H7 (cell line): Measurements from ENCODE around the gene SIM1. TPM values are rescaled to one million over a fixed set of nuclear protein-coding genes. Genes with fewer than 3 reads are reported as not detected.

Experiments
- DNase-seq: peaks from one replicate; pipeline ENCODE4 v3.0.0; 2012
- H3K27me3 ChIP-seq: 2 replicates; pipeline ENCODE4 v1.6.0; 2011; ENCODE audit warnings: mild to moderate bottlenecking, low read length; ENCODE audit not compliant: control insufficient read depth, insufficient read depth
- H3K36me3 ChIP-seq: replicated peaks from 2 replicates; pipeline ENCODE4 v1.5.1; 2011; ENCODE audit warnings: low read length; ENCODE audit not compliant: control insufficient read depth, insufficient read depth
- H3K4me3 ChIP-seq: 2 replicates; pipeline ENCODE4 v1.5.1; 2011; ENCODE audit warnings: low read depth, mild to moderate bottlenecking, control low read depth, low read length, moderate library complexity; ENCODE audit not compliant: insufficient read depth
- total RNA-seq: library from RNA; depleted of rRNA; stranded (reverse); fragments of >200 nt; shearing (Covaris generic); gene quantifications from 2 replicates; pipeline ENCODE4 v1.2.3, GENCODE V29; 2014; rRNA removed

The SIM1 gene, protein sequence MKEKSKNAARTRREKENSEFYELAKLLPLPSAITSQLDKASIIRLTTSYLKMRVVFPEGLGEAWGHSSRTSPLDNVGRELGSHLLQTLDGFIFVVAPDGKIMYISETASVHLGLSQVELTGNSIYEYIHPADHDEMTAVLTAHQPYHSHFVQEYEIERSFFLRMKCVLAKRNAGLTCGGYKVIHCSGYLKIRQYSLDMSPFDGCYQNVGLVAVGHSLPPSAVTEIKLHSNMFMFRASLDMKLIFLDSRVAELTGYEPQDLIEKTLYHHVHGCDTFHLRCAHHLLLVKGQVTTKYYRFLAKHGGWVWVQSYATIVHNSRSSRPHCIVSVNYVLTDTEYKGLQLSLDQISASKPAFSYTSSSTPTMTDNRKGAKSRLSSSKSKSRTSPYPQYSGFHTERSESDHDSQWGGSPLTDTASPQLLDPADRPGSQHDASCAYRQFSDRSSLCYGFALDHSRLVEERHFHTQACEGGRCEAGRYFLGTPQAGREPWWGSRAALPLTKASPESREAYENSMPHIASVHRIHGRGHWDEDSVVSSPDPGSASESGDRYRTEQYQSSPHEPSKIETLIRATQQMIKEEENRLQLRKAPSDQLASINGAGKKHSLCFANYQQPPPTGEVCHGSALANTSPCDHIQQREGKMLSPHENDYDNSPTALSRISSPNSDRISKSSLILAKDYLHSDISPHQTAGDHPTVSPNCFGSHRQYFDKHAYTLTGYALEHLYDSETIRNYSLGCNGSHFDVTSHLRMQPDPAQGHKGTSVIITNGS
- total RNA-seq = 0.03 TPM in 1 of 2 replicates, not detected in the other

DNA sequence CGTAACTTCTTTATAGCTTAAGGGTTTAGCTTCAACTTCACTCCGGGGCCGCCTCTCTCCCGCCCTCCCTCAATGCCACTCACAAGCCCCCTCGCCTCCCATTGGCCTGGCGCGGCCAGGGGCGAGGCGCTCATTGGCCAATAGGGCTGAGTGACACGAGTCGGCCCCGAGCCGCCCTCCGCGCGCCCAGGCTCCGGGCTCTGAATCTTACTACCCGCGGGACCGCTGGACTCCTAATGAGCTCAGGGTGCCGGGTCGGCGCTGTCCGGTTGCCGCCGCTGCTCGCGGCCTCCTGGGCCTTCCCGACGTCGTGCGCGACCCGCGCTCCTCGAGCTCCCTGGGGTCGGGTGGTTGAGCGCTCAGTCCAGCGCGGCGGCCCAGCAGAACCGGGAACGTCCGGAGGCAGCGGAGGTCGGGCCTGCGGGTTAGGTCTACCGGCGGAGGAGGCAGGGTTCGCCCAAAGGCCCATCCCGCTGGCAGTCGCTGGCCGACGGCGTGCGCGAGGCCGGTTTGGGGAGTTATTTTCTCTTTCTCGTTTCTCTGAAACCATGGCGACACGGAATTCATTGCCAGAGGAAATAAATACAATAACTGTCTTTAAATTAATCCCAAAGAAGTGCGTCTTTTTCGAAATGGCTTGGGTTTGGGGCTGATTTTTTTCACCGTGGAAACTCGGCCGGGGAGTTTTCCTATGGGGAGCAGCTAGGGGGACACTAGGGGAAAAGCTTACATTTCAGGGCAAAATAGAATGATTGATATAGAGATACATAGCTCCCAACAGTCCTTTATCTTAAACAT is at the start of gene SIM1:
SIM1 (minus strand) TSS at position 19 of the 798 bp plus-strand sequence. CDS start 1,453 bp downstream, outside the sequence.
- Histone ChIP-seq H3K27me3 (peaks cover 99% of the 10 kb centered on the region), H3K4me3 (peak within 1 kb of the TSS; percentile 36), H3K36me3 (no peaks in the 10 kb centered on the region)
- peak; percentile 99 for DNase-seq

DNA sequence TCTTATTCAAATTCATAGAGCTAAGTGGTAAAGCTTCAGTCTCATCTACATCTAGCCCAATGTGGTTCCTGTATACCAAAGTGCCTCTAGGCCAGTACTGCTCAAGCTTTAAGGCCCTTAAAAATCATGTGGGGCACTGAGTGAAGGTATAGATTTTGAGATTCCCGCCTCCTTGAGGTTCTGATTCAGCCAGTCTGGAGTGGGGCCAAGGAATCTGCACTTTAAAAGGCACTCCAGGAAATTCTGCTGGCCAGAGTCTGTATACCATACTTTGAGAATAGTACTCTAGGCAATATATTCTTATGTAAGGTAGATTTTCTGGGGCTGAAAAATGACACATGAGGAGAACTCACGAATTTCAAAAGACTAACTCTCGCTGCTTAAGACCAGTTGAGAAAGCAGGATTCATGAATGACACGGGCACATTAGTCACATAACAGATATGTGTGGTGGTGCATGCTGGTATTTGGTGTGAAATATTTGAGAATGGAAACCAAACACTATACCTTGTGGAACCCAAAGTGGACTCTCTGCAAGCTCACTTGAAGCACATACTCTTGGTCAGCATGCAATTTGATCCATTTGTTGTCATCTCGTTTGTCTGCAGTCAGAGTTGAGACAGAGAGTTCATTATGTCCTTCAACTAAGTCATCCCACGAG is 47.6 kb upstream of the SIM1 start:
- H3K27me3 ChIP-seq = no peaks in the 10 kb centered on the region
- no peak overlapping the region for H3K4me3 ChIP-seq
- no peak for DNase-seq
- peaks cover 4% of the 10 kb centered on the region for H3K36me3 ChIP-seq

DNA sequence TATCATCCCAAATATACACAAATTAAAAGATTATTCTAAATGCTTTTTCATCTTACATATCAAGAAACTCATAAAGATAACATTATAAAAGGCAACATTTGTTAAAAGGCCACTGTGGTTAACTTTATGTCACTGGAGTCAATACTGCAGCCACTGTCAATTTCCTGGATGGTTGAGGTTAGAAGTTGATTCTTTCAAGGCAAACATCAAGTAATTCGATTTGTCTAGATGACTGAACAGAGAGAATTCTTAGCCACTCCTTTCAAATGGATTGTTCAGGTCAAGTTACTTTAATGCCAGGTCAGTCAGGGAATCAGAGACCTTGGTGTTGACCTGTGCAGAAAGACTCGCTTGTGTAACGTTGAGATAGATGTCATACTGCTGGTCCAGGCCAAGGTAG is 44.4 kb upstream of the SIM1 start:
- Histone ChIP-seq H3K4me3 (no peak overlapping the region), H3K36me3 (peaks cover 4% of the 10 kb centered on the region), H3K27me3 (no peaks in the 10 kb centered on the region)
- DNase-seq = no peak

DNA sequence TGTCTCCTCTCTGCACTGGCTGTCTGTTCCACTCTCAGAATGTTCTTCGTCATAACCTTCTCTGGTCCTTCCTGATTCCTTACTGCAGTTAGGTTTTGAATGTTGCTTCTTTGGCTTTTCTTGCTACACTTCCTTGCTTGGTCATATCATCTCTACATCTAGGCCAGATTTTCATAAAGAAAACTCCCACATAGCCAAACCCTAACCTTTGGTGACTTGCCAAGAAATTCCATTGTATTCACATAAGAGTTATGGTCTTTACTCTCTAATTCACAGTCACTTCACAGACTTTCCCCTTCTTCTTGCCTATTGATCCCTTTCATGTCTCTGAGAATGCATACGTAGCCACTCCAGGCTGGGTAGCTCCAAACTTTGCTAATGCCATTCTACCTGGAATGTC is 41.9 kb upstream of the SIM1 start:
- no peak for DNase-seq
- H3K36me3 ChIP-seq = peaks cover 2% of the 10 kb centered on the region
- H3K4me3 ChIP-seq = no peak overlapping the region
- H3K27me3 ChIP-seq = no peaks in the 10 kb centered on the region

DNA sequence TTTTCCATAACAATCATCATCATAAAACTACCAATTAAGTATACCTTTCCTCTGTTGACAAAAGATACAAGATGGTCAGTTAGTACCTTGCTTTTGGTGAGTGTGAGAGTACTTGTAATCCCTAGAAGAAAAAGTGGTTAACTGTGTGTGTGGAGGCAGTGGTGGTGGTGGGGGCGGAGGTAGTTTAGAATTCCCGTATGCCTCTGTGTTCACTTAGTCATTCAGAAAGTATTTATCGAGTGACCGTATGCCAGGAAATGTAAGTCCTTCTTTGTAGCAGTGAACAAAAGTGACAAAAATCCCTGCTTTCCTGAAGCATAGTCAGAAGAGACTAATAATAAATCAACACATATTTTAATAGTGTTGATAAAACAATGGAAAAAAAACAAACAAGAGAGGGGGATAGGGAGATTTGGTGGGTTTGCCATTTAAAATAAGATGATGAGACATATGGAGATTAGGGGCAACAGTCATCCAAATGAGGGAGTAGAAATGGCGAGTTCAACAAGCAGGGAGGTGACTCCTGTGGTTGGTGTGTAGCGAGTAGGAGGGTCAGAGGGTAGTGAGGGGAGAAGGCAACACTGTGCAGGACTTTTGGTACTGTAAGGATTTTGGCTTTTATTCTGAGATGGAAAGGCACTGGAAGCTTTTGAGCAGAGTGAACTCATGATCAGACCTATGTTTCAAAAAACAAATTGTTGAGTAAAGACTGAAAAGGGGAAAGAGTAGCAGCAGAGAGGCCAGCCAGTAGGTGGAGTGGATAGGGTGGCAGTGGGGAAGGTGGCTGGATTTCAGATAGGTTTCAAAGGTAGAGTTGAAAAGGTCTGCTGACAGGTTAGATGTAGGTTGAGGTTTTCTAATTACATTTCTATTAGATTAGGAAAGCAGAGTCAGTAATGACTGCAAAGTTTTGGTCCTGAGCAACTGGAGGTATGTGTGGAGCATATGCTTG is 40.3 kb upstream of the SIM1 start:
- peaks cover 2% of the 10 kb centered on the region; the same call in 1 of the 2 replicates for H3K36me3 ChIP-seq
- H3K4me3 ChIP-seq = no peak overlapping the region
- peak; percentile 16 for DNase-seq

DNA sequence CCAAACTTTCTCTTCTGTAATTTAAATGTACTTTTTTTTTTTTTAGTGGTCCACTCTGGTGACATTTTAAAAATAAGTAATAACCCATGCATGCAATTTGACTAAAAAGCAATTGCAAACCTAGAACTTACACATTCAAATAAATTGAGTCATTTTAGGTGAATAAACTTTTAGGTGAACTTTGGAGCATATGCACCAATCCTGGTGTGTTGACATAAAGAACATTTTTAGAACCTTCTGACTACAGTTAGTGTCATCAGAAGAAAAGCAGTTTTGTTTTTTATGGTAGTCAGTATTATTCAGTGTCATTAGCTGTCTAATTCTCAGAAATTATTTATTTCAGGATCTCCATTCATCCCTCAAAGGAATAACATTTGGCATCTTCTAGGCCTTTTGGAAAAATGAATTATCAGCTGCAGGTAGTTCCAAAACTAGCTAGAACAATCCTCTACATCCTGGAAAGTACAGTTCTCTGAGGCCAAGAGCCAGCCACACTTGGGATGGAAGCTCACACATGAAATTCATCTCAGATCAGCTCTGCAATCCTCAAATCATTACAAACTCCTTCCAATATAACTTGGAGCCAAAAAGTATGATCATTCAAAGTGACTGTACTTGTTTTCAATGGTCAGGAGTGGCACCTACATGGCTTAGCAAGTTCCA is 38.5 kb upstream of the SIM1 start:
- no peak for DNase-seq
- Histone ChIP-seq H3K36me3 (no peaks in the 10 kb centered on the region), H3K27me3 (no peaks in the 10 kb centered on the region), H3K4me3 (no peak overlapping the region)

More for the DNA sequence above, 40.3 kb upstream of the SIM1 start:
- H3K27me3 ChIP-seq = no peaks in the 10 kb centered on the region

DNA sequence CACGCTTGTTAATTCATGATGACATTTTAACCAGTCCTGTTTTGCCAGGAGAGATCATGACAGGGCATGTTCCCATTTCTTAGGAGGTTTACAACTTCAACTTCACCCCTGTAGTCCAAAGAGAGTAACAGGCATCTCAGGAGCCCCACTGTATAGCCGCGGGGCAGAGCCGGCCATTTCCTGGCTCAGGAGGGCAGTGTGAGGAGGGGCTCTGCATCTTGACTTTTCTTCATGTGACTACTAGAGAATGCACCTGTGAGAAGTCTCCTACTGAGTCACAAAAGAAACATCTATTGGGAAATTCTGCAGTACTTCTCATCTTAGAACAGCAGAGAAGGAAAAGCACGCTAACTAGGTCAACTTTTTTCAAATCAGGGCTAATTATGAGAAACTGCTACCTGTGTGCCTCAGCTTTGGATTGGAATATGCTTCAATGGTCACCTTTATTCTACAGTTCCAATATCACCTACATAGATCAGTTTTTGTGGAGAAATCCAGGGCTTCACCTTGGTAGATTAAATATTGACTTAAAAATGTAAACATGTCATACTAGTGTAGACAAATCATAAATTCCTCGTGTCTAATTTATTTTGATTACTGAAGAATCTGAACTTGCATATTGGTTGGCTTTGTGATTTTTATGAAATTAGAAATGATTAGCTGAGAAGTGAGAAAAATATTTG is 28.6 kb upstream of the SIM1 start:
- Histone ChIP-seq H3K4me3 (no peak overlapping the region), H3K36me3 (no peaks in the 10 kb centered on the region), H3K27me3 (no peaks in the 10 kb centered on the region)
- peak; percentile 35 for DNase-seq

DNA sequence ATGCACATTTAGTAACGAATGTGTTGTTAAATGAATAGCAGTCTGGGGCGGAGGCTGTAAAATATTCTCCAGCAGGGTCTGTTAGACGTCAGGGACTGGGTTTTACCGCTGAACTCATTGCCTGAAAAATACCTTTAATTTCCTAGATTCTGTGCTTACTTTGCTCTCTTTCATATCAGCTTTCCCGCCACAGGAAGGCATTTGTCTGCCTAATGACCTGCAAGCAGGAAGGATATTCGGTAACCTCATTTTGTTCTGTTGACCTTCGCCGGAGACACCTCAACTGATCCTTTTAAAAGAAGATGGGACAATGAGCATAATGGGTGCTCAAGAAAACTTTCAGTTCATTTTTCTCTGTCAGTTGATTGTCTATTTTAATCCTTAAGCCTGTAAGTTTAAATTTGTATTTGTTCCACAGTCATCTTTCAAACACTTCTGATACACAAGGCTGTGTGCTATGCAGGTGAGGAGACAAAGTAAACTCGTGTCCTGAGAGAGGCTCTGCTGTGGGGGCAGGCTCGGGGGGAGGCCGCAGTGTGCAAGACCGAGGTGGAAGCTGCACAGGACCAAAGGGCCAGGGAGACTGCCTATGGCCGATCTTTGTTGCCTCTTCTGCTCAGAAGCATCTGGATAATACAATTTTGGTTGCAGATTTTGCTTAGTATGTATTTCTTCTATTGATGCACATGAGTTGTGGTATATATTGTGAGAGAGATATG is 27.4 kb upstream of the SIM1 start:
- Histone ChIP-seq H3K36me3 (no peaks in the 10 kb centered on the region), H3K27me3 (no peaks in the 10 kb centered on the region), H3K4me3 (no peak overlapping the region)
- no peak for DNase-seq

DNA sequence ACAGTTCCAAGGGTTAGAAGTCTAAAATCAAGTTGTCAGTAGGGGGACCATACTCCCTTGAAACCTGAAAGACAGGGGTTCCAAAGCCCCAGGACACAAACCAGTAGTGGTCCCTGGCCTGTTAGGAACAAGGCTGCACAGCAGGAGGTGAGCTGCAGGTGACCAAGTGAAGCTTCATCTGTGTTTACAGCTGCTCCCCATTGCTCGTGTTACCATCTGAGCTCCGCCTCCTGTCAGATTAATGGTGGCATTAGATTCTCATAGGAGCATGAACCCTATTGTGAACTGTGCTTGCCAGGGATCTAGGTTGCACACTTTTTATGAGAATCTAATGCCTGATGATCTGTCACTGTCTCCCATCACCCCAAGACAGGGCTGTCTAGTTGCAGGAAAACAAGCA is 25.3 kb upstream of the SIM1 start:
- Histone ChIP-seq H3K27me3 (no peaks in the 10 kb centered on the region), H3K36me3 (no peaks in the 10 kb centered on the region), H3K4me3 (no peak overlapping the region)
- DNase-seq = no peak

DNA sequence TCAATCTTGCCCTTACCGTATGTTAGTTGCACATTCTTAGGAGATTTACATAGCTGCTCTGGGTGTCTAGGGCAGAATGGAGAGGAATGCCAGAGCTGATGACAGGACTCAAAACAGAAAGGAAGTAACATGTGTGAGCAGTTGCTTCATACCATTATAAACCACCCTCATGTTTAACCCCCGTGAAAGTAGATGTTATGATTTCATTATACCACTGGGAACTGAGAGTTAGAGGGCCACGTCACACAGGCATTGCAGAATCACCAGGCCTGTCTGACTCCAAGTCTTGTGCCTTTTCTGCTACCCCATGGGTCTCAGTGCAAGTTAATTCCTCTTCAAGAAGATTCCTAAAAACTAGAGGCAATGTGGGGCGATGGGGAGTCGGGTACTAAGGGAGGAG is 23.5 kb upstream of the SIM1 start:
- Histone ChIP-seq H3K27me3 (no peaks in the 10 kb centered on the region), H3K4me3 (no peak overlapping the region), H3K36me3 (no peaks in the 10 kb centered on the region)
- DNase-seq = no peak

DNA sequence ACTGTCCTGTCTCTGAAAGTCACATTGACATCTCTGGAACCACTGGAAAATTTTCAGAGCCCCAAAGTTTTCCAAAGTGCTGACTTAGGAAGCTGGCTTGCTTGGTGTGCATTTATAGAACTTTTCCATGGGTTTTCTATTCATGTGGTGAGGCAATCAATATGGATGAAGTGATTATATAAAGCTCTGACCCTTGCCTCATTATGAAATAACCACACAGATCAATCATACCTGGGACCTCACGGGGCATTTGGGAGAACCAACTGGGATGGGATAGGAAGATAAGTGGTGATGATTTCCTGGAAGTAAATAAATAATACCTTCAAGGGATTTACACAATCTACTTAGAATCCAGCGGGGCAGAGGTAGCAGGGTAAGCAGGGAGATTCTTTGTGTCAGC is 22.9 kb upstream of the SIM1 start:
- Histone ChIP-seq H3K4me3 (no peak overlapping the region), H3K27me3 (no peaks in the 10 kb centered on the region), H3K36me3 (no peaks in the 10 kb centered on the region)
- DNase-seq = no peak

DNA sequence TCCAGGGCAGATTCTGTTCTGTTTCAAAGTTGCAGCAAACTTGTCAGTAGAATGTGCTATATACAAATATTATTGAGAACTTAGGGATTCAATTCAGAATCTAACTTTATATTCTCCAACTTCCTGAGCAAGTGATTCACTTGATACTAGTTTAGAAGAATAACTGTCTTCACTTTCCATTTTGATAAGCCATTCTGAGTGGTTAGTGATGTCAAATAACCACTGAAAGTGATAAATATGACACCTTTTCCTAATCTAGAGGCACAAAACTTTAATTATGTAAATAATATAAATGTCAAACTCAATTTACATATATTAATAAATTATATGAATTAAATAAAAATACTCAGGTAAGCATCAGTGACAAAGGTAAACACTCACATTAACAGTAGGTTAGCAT is 20.5 kb upstream of the SIM1 start:
- DNase-seq = no peak
- no peaks in the 10 kb centered on the region for H3K27me3 ChIP-seq
- no peak overlapping the region for H3K4me3 ChIP-seq
- H3K36me3 ChIP-seq = no peaks in the 10 kb centered on the region
